ENCODE results near the gene C11orf98.
"Not testable (repeated sequence)": the region's sequence is repeated elsewhere in the genome, so short reads cannot be mapped to it uniquely, and the experiment has no call there.

C11orf98 gene

GRCh38 chr11:62680825-62681240 lies 15.8 kb upstream of the C11orf98 start:
- peak; percentile 83 to 91 for DNase-seq

- DNase-seq = peak; percentile 89 to 93
These were observed 14.0 kb upstream of the C11orf98 start, which contains the start of gene UBXN1 for GRCh38 chr11:62678770-62679696. TSS of gene UBXN1 (minus strand) at chr11:62679073. CDS start at chr11:62678923, 150 bp downstream.

DNA sequence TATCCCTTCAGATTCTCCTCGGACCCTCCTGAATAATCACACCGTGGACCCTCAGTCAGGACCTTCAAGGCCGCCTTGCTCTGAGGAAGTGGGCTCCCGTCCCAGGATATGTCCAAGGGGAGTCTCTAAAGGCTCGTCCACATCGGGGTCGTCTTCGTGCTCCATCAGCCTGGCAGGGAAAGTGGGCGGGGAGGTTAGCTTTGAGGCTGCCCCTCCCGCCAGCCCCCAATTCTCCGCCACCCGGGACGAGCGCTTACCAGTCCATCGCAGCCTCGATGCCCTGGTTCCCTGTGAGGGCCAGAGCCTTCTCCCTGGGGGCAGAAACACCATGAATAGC lies 13.4 kb upstream of the C11orf98 start:
- DNase-seq = no peak

DNA sequence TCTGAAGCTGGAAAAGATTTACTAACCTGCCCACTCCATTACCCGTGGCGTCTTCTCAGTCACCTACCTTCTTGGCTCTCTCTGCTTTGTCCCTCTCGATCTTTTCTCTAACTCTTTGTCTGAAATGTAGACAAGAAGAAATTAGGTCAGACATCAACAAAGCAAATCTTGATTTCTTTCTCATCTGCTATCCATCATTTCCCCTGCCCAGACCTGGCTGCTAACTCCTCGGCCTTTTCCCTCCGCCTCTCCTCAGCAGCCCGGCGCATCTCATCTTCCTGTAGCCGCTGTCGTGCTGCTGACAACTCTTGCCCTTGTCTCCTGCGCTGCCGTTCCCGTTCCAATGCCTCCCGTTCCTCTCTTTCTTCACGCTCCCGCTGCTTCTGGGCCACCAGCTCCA lies 12.7 kb upstream of the C11orf98 start:
- no peak for DNase-seq

DNA sequence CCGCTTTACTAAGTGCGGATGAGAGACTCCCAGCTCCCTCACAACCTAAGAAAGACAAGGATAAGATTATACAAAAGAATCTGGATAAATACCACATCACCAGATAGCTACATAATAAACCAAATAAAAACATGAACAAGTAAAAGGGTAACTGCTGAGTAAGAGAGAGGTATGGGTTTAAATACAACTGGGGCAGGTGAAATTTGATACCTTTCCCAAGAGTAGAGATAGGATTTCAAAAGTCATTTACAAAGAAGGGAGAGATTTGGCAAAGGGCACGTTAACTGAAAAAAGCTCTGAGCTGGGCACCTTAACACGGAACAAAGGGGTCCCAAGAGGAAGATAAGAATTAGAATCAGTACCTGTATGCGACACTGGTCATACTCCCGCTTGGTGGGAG lies 12.1 kb upstream of the C11orf98 start:
- no peak for DNase-seq

- DNase-seq = peak; percentile 15 to 23
These were observed 11.7 kb upstream of the C11orf98 start for GRCh38 chr11:62676698-62677097.

DNA sequence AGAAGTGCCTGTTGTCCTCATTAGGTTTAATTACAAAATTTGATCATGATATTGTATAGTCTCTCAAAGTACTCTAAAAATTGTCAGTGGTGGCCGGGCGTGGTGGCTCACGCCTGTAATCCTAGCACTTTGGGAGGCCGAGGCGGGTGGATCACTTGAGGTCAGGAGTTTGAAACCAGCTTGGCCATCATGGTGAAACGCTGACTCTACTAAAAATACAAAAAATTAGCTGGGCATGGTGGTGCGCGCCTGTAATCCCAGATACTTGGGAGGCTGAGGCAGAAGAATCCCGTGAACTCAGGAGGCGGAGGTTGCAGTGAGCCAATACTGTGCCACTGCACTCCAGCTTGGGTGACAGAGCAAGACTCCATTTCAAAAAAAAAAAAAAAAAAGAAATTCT lies 10.4 kb upstream of the C11orf98 start:
- DNase-seq = not testable (repeated sequence)

DNA sequence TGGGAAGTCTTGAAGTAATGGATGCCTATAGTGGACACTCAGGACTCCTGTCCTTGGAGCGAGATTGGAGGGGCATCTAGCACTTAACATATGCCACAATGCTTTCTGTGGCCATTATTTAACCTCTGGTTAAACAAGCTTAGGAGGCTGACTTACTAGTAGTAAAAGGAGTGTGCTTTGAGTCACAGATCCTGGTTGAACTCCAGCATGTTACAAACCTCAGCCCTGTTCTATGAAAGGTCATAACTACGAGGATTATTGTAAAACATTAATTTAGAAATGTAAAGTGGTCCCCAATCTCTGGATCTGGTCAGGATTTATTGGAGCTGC lies 8.2 kb upstream of the C11orf98 start:
- DNase-seq = no peak

- DNase-seq = peak; percentile 91
These were observed 6.8 kb upstream of the C11orf98 start, which contains the start of the genes LBHD1 and UQCC3 for GRCh38 chr11:62671608-62672389. TSS of gene LBHD1 (minus strand) at chr11:62672267. CDS start at chr11:62670031, 2,236 bp downstream. TSS of gene UQCC3 (plus strand) at chr11:62671673. CDS start at chr11:62671746, 73 bp downstream.

DNA sequence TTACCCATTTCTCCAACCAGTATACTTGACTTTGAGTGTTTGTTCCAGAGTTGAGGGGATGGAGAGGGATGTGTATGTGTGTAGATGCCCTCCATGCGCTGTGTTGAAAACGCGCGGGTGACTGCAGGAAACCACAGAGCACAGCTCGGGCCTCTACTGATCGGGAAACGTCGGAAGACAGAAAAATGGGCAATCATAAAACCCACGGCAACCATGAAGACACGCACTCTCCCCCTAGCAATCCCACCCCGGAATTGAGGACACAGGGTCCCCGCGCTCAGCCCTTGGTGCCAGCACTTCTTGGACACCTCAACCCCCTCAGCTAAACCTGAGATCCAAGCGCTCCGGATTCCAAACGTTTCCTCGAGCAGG lies 6.2 kb upstream of the C11orf98 start:
- peak; percentile 79 to 85 for DNase-seq

- DNase-seq = no peak
These were observed 4.6 kb upstream of the C11orf98 start for GRCh38 chr11:62669420-62670161.

- no peak for DNase-seq
These were observed 2.5 kb upstream of the C11orf98 start for GRCh38 chr11:62667460-62667859.

- DNase-seq = no peak
These were observed 1.4 kb upstream of the C11orf98 start for GRCh38 chr11:62666259-62666926.

DNA sequence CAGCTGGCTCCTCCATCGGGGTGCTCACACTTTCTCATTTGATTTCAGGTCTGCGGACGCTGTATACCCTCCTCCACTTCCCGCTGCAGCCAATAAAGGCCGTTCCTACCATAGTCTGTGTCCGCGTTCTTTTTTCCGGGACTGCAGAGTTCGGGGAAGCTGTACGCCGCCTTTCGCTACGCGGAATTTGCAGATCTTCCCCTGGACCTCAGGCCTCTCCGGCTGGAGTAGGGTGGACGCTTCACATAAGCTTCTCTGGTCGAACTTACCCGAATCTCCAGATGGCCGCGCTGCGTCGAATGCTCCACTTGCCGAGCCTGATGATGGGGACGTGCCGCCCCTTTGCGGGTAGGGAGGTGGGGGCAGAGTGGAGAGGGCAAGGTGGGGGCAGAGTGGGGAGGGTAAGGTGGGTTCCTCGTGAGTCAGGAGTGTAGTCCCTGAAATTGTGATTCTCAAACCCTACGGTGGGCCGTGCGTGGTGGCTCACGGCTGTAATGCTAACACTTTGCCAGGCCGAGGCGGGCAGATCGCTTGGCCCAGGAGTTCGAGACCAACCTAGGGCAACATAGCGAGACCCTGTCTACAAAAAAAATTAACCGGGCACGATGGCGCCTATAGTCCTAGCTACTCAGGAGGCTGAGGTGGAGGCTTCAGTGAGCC lies 719 bp upstream of the C11orf98 start:
- no peak for DNase-seq

DNA sequence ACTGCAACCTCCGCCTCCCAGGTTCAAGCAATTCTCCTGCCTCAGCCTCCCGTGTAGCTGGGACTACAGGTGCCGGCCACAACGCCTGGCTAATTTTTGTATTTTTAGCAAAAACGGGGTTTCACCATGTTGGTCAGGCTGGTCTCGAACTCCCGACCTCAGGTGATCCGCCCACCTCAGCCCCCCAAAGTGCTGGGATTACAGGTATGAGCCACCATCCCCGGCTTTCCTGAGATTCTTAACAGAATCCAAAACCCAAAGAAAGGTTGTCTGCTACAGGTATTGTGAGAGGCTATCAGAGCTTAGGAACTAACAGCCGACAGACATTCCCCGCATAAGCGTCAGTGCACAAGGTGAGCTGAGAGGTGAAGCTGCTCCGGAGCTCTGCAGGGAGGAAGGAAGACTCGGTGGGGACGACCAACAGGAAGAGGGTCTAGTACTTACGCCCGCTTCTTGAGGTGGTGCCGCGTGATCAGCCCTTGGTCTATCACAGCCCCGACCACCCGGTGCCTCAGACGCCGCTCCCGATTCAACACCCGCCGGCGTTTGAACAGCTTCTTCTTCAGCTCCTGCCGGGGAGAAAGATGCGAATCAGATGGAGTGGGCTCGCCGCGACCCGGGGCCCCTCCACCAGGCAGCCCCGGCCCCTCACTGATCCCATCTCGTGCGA lies 470 bp downstream of the C11orf98 start:
- DNase-seq = peak; percentile 70 to 77

GRCh38 chr11:62656796-62657429 lies 8.1 kb downstream of the C11orf98 start:
- no peak for DNase-seq

DNA sequence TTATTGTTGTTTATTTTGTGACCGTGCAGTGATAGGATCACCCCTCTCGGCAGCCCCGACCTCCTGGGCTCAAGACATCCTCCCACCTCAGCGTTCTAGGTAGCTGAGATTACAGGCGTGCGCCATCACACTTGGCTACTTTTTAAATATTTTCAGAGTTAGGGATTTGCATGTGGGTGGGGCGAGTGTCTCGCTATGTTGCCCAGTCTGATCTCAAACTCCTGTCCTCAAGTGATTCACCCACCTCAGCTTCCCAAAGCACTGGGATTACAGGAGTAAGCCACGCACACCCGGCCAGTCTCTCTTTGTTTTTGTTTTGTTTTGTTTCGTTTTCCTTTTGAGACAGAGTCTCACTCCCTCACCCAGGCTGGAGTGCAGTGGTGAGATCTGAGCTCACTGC lies 10.7 kb downstream of the C11orf98 start:
- no peak for DNase-seq

- no peak for DNase-seq
These were observed 12.6 kb downstream of the C11orf98 start for GRCh38 chr11:62652161-62653006.

DNA sequence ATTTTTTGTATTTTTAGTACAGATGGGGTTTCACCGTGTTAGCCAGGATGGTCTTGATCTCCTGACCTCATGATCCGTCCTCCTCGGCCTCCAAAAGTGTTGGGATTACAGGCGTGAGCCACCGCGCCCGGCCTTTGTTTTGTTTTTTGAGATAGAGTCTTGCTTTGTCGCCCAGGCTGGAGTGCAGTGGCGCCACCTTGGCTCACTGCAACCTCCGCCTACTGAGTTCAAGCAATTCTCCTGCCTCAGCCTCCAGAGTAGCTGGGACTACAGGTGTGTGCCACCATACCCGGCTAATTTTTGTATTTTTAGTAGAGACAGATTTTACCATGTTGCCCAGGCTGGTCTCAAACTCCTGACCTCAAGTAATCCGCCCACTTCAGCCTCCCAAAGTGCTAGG lies 14.7 kb downstream of the C11orf98 start:
- not testable (repeated sequence) for DNase-seq

DNA sequence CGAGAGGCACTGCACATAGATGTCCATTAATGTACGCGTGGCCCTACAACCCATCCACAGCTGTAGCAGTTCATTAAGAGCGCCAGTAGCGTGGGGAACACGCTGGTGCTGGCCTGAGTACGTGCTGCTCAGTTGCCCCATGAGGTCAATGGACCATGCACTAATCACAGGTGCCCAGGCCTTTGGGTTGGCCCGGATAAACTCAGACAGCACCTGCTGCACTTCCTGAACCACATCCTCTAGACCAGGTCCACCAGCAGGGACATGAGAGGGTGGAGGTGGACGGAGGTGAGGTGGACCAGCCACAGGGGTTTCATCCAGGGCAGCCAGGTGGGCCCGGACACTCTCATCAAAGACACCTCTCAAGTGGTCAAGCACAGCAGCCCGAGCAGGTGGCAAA lies 15.5 kb downstream of the C11orf98 start:
- DNase-seq = no peak

All from Kasumi-1 (cell line).